HCT116 (cell line): ENCODE results near the gene GAD2.

Source experiments
- CTCF ChIP-seq, 3 experiments: fragments of 200-600 bp in 1 of 3; sonication (generic) in 1 of 3; IDR thresholded peaks in 2 of 3; conservative IDR thresholded peaks in 1 of 3; 2 replicates each; pipeline ENCODE4 v1.5.1; 2012 to 2017; ENCODE audit warnings: low read depth in 2 of 3, low read length in 2 of 3, antibody characterized with exemption in 1 of 3, borderline replicate concordance in 1 of 3, control low read depth in 1 of 3, mild to moderate bottlenecking in 1 of 3, mixed read lengths in 1 of 3, mixed run types in 1 of 3, moderate library complexity in 1 of 3; ENCODE audit not compliant: insufficient read depth in 1 of 3
- YY1 ChIP-seq: IDR thresholded peaks from 2 replicates; pipeline ENCODE4 v1.6.1; 2011; ENCODE audit warnings: low read length, low read depth, moderate library complexity, mild to moderate bottlenecking; ENCODE audit not compliant: insufficient replicate concordance; ENCODE audit errors: extremely low read depth
- ZNF274 ChIP-seq: fragments of 200-500 bp; sonication (Bioruptor generic); IDR thresholded peaks from 2 replicates; pipeline ENCODE4 v1.6.1; 2014; ENCODE audit warnings: mild to moderate bottlenecking, low read depth, low read length, inconsistent platforms

GRCh38 chr10:26235761-26236160 is 19.2 kb downstream of the GAD2 start:
- TF ChIP-seq ZNF274 (no peak), YY1 (no peak), CTCF (IDR thresholded peaks at IDR 0.05 in 2 of 3, conservative IDR thresholded peaks at IDR 0.05 in 1 of 3; ENCODE audit: borderline replicate concordance in 1 of 3, insufficient read depth in 1 of 3, low read depth in 2 of 3, low read length in 2 of 3) (no peak)
